IMR-90 (cell line): ENCODE measurements around the gene PLTP. TPM values are rescaled to one million over a fixed set of nuclear protein-coding genes. Genes with fewer than 3 reads are reported as not detected.

ENCODE experiments used
- ATAC-seq: fragments of 200-7000 bp; cut with Tn5 transposase; 2 replicates; pipeline ENCODE4 v1.9.1; 2020; ENCODE audit warnings: low read depth, mild to moderate bottlenecking, moderate library complexity
- BruUV-seq: library from RNA; stranded (reverse); fragments of 400-500 nt; replicated peaks from 2 replicates; lab custom pipeline; 2021; lab: Mats Ljungman, UMichigan
- CTCF ChIA-PET: fragments of 300-600 bp; formaldehyde crosslinking; extraction: SDS; loops from one replicate; lab custom pipeline; 2021; ENCODE audit warnings: antibody characterized with exemption; lab: Yijun Ruan, JAX
- POLR2A ChIA-PET: fragments of 300-600 bp; sonication (Branson Sonifier 250); formaldehyde crosslinking; loops from one replicate; lab custom pipeline; 2022; ENCODE audit warnings: antibody characterized with exemption; ENCODE audit not compliant: unreplicated experiment; lab: Charles Lee
- DNase-seq: peaks from one replicate; pipeline ENCODE4 v3.0.0; 2013
- H2AFZ ChIP-seq: replicated peaks from 2 replicates; pipeline ENCODE3; 2013; ENCODE audit warnings: low read length, mild to moderate bottlenecking; ENCODE audit not compliant: poor library complexity
- H2AK5ac ChIP-seq: 2 replicates; pipeline ENCODE4 v1.6.1; 2013; ENCODE audit warnings: low read depth, low read length, inconsistent platforms
- H2AK9ac ChIP-seq: replicated peaks from 2 replicates; pipeline ENCODE3; 2013; ENCODE audit warnings: mild to moderate bottlenecking, low read depth, low read length, moderate library complexity; ENCODE audit not compliant: poor library complexity
- H2BK120ac ChIP-seq: 2 replicates; pipeline ENCODE4 v1.6.1; 2013; ENCODE audit warnings: low read depth, low read length, inconsistent platforms
- H2BK15ac ChIP-seq: 3 replicates; pipeline ENCODE4 v1.6.1; 2013; ENCODE audit warnings: low read depth, low read length, inconsistent platforms
- H2BK20ac ChIP-seq: 2 replicates; pipeline ENCODE4 v1.6.1; 2013; ENCODE audit warnings: low read depth, mild to moderate bottlenecking, inconsistent platforms, low read length, moderate library complexity
- H2BK5ac ChIP-seq: 2 replicates; pipeline ENCODE4 v1.6.1; 2013; ENCODE audit warnings: mild to moderate bottlenecking, low read depth, low read length, inconsistent platforms; ENCODE audit not compliant: poor library complexity, severe bottlenecking
- H3K14ac ChIP-seq: replicated peaks from 2 replicates; pipeline ENCODE4 v1.6.1; 2013; ENCODE audit warnings: low read depth, low read length, inconsistent platforms
- H3K18ac ChIP-seq: 2 replicates; pipeline ENCODE4 v1.6.1; 2013; ENCODE audit warnings: low read depth, low read length, control low read depth
- H3K23ac ChIP-seq: 2 replicates; pipeline ENCODE4 v1.6.1; 2013; ENCODE audit warnings: low read depth, low read length, inconsistent platforms
- H3K27ac ChIP-seq: 2 replicates; pipeline ENCODE4 v1.5.1; 2013; ENCODE audit warnings: mild to moderate bottlenecking, control low read depth, low read length; ENCODE audit not compliant: insufficient read depth
- H3K27me3 ChIP-seq: 2 replicates; pipeline ENCODE4 v1.6.1; 2013; ENCODE audit warnings: low read length; ENCODE audit not compliant: control insufficient read depth, insufficient read depth
- H3K36me3 ChIP-seq: 2 replicates; pipeline ENCODE4 v1.6.1; 2013; ENCODE audit warnings: low read length, mixed read lengths; ENCODE audit not compliant: control insufficient read depth, insufficient read depth
- H3K4ac ChIP-seq: 2 replicates; pipeline ENCODE4 v1.6.1; 2013; ENCODE audit warnings: low read depth, low read length, inconsistent platforms
- H3K4me1 ChIP-seq: 2 replicates; pipeline ENCODE4 v1.6.1; 2013; ENCODE audit warnings: low read length, mixed read lengths; ENCODE audit not compliant: control insufficient read depth, insufficient read depth
- H3K4me2 ChIP-seq: 2 replicates; pipeline ENCODE4 v1.6.1; 2013; ENCODE audit warnings: low read depth, mild to moderate bottlenecking, control low read depth, low read length, moderate library complexity
- H3K4me3 ChIP-seq: 2 replicates; pipeline ENCODE4 v1.5.1; 2013; ENCODE audit warnings: low read depth, mild to moderate bottlenecking, control low read depth, low read length, moderate library complexity; ENCODE audit not compliant: insufficient read depth
- H3K56ac ChIP-seq: 2 replicates; pipeline ENCODE4 v1.6.1; 2013; ENCODE audit warnings: low read length, inconsistent platforms; ENCODE audit not compliant: insufficient read depth; ENCODE audit errors: extremely low read depth
- H3K79me1 ChIP-seq, 2 experiments: 2 replicates each; pipeline ENCODE4 v1.6.1; 2013; ENCODE audit warnings: low read length in 2 of 2, inconsistent platforms in 1 of 2, low read depth in 1 of 2
- H3K9ac ChIP-seq: 2 replicates; pipeline ENCODE4 v1.6.1; 2013; ENCODE audit warnings: low read depth, low read length, control low read depth
- H3K9me1 ChIP-seq: 2 replicates; pipeline ENCODE4 v1.6.1; 2013; ENCODE audit warnings: low read length, inconsistent platforms; ENCODE audit not compliant: insufficient read depth
- H3K9me3 ChIP-seq: 2 replicates; pipeline ENCODE4 v1.6.1; 2013; ENCODE audit warnings: low read length; ENCODE audit not compliant: control insufficient read depth, insufficient read depth
- H4K20me1 ChIP-seq: 2 replicates; pipeline ENCODE4 v1.6.1; 2013; ENCODE audit warnings: low read length, inconsistent platforms; ENCODE audit not compliant: insufficient read depth
- H4K5ac ChIP-seq: 2 replicates; pipeline ENCODE4 v1.6.1; 2013; ENCODE audit warnings: mild to moderate bottlenecking, low read depth, low read length, control low read depth
- H4K8ac ChIP-seq, 2 experiments: 2 replicates each; pipeline ENCODE4 v1.6.1; 2013; ENCODE audit warnings: low read depth in 2 of 2, low read length in 2 of 2, control low read depth in 1 of 2, inconsistent platforms in 1 of 2
- H4K91ac ChIP-seq: 2 replicates; pipeline ENCODE4 v1.6.1; 2013; ENCODE audit warnings: low read depth, low read length, inconsistent platforms; ENCODE audit not compliant: insufficient read depth
- FOS ChIP-seq: fragments of 150-350 bp; IDR thresholded peaks from 2 replicates; pipeline ENCODE4 v1.6.1; 2016; ENCODE audit warnings: low read depth, low read length
- RFX5 ChIP-seq: IDR thresholded peaks from 2 replicates; pipeline ENCODE4 v1.8.0; 2012; ENCODE audit warnings: low read depth, mild to moderate bottlenecking, low read length, moderate library complexity
- WGBS, 2 experiments: methylation state at CpG; one replicate each; pipeline versions ENCODE4 v1.1.5 to v1.1.7; 2013; ENCODE audit warnings: missing lambda C conversion rate in 2 of 2; ENCODE audit not compliant: insufficient read length in 1 of 2; ENCODE audit errors: extremely low coverage in 2 of 2; 5-methylcytosine and 5-hydroxymethylcytosine counted together
- dilution Hi-C: fragments of 300-500 bp; cut with HindIII; formaldehyde crosslinking; loops from one replicate; pipeline ENCODE4 v1.14.3; 2018; ENCODE audit warnings: low sequenced_read_pairs; ENCODE audit not compliant: unreplicated experiment
- in situ Hi-C: fragments of 300-500 bp; cut with MboI; formaldehyde crosslinking; loops from 3 replicates; pipeline ENCODE4 v1.14.3; 2019; ENCODE audit warnings: low sequenced_read_pairs, inconsistent platforms, mixed read lengths
- intact Hi-C: fragments of 100-400 bp; cut with micrococcal nuclease; formaldehyde crosslinking; loops from 2 replicates; pipeline ENCODE4 v1.10.0; 2022
- polyA plus RNA-seq, 3 experiments: library from polyadenylated mRNA; depleted of rRNA; stranded (reverse); fragments of >200 nt; gene quantifications; 2 replicates each; pipeline ENCODE4 v1.2.3, GENCODE V29; 2012; ENCODE audit warnings: low replicate concordance in 1 of 3
- total RNA-seq: library from RNA; depleted of rRNA; stranded (reverse); fragments of >200 nt; gene quantifications from 2 replicates; pipeline ENCODE4 v1.2.3, GENCODE V29; 2012
- TF ChIP-seq, protein P1 (sequence below): conservative IDR thresholded peaks from 2 replicates; pipeline ENCODE4 v1.5.1; 2012; ENCODE audit warnings: mild to moderate bottlenecking, low read depth, low read length, improper control_type of control experiment

PLTP gene
- total and polyA plus RNA-seq, 2 of the 4 experiments (the other 2 are of a cell fraction): 5.4 to 55.8 TPM

DNA sequence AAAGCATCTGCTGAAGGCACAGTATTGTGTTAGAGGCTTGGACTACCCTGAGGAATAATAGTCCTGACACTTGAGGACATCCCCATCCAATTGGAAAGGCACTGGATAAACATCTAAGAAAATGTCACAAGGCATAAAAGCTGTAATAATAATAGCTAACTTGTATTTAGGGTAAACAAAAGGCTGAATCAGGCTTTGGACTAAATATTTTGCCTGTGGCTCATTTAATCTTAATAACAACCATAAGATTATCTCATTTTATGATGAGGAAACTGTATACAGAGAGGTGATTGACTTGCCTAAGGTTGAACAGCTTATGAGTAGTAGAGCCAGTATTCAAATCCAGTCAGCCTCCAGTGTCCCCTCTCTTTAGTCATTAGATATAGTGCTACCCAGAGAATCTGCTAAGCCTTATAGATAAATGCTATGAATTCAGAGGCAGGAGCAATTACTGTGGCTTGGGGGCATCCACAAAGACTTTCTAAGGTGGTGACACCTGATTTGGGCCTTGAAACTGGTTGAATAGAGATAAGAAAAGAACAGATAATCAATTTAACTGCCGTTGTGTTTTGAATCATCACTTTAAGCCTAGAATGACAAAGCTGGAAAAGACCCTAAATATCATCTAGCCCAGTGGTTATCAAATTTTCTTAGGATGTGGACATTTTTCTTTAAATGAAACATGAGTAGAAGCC, 38.4 kb downstream of the PLTP start:
- Histone ChIP-seq H3K4me2 (peak overlapping the region; percentile 10; the same call in 1 of the 2 replicates), H3K9me3 (no peaks in the 10 kb centered on the region), H3K4me1 (peaks cover 8% of the 10 kb centered on the region), H3K9me1 (peaks cover 7% of the 10 kb centered on the region), H2BK120ac (no peak overlapping the region), H2BK5ac (peak overlapping the region; percentile 68), H3K9ac (no peak overlapping the region), H3K18ac (no peak overlapping the region), H3K23ac (no peak overlapping the region), H3K27me3 (no peaks in the 10 kb centered on the region), H3K79me1 (0 out of 4 replicates have a peak, but pooled peaks cover 0 to 5% of the 10 kb centered on the region in 2 experiments), H2AFZ (no peak overlapping the region), H3K14ac (no peak overlapping the region), H4K8ac (no peak overlapping the region), H3K4ac (no peak overlapping the region), H3K4me3 (no peak overlapping the region), H2BK20ac (no peak overlapping the region), H2AK9ac (no peak overlapping the region), H4K5ac (no peak overlapping the region), H3K27ac (peak overlapping the region; percentile 33; the same call in 1 of the 2 replicates), H4K91ac (no peak overlapping the region), H3K56ac (no peak overlapping the region), H3K36me3 (peaks cover 17% of the 10 kb centered on the region), H2AK5ac (no peak overlapping the region), H2BK15ac (no peak overlapping the region), H4K20me1 (no peaks in the 10 kb centered on the region)
- intact Hi-C loops (no loop called here), in situ Hi-C loops (no loop called here), dilution Hi-C loops (no loop called here)
- ATAC-seq (peak; percentile 91), DNase-seq (peak; percentile 67)
- POLR2A ChIA-PET: no interaction called here
- TF ChIP-seq RFX5 (no peak), FOS (peak; percentile 23; the same call in 1 of the 2 replicates)
- TF ChIP-seq, protein P1, sequence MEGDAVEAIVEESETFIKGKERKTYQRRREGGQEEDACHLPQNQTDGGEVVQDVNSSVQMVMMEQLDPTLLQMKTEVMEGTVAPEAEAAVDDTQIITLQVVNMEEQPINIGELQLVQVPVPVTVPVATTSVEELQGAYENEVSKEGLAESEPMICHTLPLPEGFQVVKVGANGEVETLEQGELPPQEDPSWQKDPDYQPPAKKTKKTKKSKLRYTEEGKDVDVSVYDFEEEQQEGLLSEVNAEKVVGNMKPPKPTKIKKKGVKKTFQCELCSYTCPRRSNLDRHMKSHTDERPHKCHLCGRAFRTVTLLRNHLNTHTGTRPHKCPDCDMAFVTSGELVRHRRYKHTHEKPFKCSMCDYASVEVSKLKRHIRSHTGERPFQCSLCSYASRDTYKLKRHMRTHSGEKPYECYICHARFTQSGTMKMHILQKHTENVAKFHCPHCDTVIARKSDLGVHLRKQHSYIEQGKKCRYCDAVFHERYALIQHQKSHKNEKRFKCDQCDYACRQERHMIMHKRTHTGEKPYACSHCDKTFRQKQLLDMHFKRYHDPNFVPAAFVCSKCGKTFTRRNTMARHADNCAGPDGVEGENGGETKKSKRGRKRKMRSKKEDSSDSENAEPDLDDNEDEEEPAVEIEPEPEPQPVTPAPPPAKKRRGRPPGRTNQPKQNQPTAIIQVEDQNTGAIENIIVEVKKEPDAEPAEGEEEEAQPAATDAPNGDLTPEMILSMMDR: no peak
- BruUV-seq: no TSS peak
- no CpG with 5 or more reads among the region's 1 CpG for WGBS, 2 experiments
- CTCF ChIA-PET: no interaction called here
